H4 (cell line): Measurements from ENCODE around the gene CARD9. TPM values are rescaled to one million over a fixed set of nuclear protein-coding genes. Genes with fewer than 3 reads are reported as not detected.

Experiments used
- DNase-seq: peaks from one replicate; pipeline ENCODE4 v3.0.0-alpha.2; 2015; ENCODE audit warnings: low spot score
- total RNA-seq: library from RNA; depleted of rRNA; stranded (reverse); fragments of >200 nt; shearing (Covaris generic); gene quantifications from 2 replicates; pipeline ENCODE4 v1.2.3, GENCODE V29; 2014

The CARD9 gene
- total RNA-seq, 1 experiment from 2014 or later = 0.17 TPM

DNA sequence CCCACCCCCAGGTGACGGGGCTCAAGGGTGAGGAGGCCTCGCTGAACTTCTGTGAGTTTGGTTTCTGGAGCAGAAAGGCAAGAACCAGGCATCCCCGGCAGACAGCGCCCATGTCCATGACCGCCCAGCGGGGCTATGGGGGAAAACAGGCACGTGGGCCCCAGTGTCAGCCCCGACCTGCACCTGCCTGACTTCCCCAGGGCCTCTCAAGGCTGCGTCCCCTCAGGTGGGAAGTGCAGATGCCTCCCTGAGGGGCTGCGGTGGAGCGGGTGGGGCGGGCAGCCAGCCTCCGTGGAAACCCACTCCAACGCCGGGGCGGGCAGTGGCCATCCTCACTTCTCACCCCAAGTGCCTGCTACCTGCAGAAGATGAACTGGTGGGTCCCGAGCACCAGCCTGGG lies 6.9 kb upstream of the CARD9 start:
- no peak for DNase-seq

DNA sequence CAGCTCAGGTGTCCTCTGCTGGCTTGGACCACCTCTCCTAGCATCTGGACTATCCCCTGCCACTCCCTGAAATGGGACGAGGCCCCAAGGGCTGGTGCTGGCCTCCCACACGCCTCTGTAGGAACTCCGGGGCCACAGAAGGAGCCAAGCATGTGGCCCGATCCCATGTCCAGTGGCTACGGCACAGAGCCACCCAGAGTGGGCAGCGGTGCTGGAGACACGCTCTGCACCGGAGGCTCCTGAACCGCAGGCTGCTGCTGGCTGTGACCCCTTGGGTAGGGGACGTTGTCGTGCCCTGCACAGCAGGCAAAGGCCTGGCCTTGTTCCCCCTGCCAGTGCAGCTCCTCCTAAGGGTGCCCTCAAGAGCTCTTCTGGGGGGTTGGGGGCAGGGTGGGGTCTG lies 6.4 kb upstream of the CARD9 start:
- no peak for DNase-seq

DNA sequence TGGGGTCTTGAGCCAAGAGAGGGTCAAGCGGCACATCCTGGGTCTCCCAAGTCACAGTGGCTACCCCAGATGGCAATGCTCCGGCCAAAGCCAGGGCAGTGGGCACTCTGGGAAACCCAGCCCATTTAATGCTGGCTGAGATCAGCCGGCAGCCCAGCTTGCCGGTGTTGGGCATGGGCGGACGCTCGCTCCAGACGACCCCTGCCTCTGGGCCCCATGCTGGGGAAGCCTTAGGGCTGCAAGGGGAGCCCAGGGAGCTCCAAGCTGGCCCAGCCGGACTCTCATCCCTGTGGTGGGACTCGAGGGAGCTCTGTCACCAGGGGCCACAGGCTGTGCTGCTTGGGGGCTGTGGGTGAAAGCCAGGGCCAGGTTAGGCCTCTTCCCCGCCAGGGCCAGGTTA lies 5.9 kb upstream of the CARD9 start:
- no peak for DNase-seq

DNA sequence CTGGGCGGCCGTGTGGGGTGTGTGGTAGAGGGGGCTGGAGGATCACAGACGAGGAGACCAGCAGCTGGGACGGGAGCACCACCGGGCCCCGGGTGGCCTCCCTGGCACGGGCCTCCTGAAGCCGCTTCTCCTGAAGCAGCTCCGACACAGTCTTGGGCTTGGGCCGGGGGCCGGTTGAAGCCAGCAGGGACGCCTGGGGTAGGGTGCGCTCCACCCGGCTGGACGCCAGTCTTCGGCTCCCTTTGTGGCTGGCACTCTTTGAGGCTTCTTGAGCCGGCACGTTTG lies 5.5 kb upstream of the CARD9 start:
- DNase-seq = no peak

DNA sequence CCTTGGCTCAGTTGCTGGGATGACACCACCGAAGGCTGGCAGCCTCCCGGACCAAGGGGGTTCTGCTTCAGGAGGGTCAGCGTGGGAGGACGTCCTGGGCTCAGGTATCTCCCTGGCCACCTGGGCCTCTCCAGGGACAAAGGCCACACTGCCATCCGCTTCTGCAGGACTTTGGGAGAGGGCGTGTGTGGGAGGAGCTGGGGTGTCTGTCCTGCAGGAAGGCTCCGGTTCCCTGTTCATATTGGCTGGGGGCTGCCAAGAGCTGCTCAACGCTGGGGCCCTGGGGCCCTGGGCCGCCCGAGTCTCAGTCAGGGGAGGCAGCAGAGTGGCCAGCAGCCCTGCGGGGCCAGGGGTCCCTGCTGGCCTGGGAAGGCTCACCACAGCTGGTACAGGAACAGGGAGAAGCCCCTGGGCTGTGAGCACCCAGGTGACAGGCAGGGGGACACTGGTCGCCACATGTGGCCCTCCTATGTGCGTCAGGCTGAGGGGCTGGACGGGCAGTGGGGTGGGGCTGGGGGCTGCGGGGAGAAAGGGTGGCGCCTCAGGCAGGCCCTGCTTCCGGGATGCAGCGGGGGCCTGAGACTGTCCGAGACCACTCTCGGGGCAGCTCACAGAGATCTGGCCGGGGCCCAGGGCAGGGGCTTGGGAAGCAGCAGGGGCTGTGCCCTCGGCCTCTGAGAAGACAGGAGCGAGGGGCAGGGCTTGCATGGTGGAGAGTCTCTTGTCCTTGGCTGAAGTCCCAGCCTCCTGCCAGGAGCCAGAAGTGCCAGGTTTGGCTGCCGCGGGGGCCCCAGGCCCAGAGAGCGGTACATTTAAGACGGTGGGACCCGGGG lies 4.9 kb upstream of the CARD9 start:
- no peak for DNase-seq

DNA sequence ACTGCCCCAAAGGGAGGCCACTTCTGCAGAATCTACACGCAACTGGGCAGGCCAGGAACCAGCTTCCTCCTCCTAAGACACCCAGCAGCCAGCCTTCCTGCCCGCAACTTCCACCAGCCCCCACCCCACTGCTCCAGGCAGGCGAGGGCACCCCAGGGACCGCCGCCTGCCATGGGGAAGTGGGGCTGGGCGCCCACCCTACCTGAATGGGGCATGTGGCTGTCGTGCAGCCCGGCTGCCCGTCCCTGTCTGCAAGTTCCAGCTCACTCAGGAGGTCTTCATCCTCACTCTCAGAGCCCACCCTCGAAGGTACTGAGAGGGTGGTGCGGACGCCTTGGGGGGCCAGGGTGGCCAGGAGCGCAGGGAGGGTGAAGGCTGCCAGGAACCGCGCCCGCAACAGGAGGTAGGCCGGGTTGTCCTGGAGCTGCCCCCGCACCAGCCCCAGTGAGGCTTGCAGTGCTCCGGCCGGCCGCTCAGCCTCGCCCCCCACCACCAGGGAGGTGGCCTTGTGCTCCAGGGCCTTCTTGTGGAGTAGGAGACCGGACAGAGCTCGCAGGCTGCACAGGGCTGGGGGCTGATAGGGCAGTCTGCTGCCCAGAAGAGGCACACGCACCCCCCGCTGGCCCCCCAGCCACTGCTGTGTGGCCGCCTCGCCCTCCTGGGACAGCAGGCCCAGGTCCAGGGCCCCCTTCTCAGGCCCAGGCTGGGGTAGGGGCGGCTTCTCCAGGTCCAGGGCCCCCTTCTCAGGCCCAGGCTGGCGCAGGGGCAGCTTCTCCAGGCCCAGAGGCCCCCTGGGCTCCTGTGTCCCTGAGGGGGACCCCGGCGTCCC lies 4.1 kb upstream of the CARD9 start:
- no peak for DNase-seq

DNA sequence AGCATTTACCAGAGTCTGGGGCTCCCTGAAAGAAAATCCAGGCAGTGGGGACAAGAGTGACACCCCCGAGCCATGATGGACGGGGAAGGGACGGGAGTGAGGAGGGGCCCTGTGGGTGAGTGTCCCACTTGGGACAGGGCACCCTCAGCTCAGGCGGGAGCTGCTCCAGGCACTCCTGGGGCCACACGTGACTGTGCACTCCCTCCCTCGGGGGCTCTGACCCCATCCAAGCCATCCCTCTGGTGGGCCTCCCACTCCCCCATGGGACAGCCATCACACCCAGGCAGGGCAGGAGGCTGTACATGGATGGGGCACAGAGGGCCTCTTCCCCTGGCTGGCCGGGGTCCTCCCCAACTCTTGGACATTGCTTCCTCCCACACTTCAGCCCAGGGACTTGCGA lies 3.0 kb upstream of the CARD9 start:
- DNase-seq = no peak

DNA sequence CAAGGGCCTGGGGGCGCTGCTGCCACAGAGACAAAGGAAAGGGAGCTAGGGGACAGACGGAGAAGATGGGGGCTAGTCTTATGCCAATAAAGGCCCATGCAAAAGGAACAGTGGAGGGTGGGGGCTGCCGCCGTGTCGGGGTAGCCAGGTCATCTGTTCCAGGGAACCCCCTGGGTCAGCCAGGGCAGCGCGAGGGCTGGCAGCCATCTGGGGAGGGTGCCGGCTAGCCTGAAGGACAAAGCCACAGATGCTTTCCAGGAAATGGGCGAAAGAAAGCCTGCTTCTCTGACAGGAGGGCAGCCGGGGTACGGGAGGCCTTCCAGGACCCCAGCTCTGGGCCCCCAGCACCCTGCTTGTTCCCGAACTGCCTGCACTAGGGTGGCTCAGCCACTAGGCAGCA lies 1.6 kb upstream of the CARD9 start:
- no peak for DNase-seq

DNA sequence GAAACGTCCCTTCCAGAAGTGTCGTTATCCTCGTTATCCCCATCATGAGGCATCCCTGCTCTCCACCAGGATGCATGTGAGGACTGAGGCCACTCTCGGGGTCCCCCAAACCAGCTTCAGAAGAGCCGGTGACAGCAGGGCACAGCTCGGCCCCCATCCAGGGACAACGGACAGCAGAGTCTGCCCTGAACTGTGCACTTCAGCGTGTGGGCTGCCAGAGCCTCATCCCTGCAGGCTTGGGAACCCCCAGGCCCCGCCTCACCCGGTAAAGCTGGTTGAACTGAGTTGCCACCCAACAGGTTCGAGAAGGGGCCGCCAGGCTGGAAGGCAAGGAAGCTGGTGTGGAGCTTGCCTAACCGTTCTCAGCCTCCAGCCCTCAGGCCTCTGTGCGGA lies 710 bp upstream of the CARD9 start:
- DNase-seq = no peak

DNA sequence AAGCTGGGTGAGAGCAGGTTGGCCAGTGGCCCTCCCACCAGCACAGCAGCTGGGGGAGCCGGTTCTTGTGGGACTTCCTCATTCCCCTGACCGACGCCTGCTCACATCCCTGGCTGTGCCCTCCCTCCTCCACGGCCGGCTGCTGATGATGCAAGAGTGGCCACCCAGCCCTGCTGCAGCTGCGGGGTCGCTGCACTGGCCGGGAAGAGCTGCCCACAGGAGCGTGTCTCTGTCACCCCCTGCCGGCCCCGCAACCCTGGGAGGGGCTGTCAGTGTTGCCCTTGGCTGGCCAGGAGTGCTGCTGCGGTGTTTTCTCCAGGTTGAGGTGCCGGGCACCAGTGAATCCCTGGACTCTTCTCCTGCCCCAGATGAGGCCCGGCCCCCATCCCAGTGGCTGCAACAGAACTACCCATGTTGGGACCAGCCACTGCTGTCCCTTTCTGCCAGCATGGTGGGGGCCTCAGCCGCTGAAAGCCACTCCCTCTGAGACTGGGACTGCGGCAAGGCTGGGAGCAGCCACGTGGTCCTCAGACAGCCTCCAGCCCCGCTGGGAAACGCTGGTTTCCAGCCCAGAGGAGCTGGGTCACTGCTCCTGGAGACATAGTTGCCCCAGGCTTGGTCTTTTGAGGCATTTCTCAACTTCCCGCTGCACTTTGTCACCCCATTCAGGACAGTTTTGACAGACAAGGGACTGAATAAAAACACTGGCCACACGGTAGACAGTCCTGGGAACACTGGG lies 739 bp downstream of the CARD9 start:
- DNase-seq = peak; percentile 40

DNA sequence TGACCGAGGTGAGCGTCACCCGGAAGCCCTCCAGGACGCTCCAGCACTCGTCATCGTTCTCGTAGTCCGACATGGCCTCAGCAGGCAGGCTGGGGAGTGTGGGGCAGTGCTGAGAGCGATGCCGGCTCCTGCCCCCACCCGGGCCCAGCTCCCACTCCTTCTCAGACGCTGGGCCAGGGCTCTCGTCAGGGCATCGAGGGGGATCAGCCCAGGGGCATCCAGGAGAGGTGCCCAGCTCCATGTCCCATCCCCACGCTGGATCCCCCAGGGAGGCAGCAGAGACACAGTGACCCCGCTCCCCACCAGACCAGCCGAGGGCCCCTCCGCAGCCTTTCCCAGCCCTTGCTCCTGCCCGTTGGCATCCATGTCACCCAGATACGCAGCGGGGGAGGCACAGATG lies 1.5 kb downstream of the CARD9 start:
- DNase-seq = no peak

DNA sequence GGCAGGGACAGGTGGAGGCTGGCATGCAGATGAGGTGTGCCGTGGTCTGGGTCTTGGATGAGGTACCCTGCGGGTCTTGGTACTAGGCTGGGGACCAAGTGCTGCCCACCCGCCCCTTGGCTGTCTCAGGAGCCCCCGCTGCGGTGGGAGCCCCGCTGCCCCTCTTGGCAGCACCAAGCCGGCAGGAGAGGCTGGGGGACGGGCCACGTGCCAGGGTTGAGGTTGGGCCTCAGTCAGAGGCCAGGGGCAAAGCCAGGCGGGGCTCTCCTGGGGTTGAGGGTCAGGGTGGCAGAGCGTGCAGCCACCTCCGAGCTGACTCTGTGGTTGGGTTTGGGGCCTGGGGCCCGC lies 2.0 kb downstream of the CARD9 start:
- no peak for DNase-seq

DNA sequence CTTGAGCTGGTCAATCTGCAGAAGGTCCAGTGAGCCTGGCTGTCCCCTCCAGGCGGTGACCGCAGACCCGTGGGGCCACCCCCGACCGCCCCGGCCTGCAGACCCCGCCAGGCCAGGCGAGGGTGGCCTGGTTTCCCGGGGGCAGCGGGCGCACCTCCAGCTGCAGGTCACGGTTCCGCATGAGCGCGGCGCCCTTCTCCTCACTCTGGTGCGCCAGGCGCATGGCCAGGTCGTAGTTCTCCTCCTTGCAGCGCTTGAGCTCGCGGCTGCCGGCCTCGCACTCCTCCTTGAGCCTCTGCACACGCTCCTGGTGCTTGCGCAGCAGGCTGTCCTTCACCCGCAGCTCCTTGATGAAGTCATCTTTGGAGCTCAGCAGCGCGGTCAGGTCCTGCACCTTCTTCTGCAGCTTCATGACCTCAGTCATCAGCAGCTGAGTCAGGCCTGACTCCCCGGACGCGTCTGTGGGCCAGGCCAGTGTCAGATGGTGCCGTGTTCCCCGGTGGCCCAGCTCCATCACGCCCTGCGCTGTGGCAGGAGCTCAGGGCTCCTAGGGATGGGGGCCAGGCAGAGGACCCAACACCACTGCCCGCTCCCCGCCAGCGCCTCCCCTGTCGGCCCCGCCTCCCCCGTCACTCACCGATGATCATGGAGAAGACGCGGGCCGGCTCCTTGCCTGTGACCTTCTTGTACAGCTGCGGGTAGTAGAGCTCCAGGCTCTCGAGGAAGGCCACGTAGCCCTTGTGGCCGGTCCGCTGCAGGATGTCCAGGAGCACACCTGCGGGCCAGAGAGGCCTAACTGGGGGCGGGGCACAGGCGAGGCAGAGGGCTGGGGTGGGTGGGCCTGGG lies 2.6 kb downstream of the CARD9 start:
- DNase-seq = no peak

DNA sequence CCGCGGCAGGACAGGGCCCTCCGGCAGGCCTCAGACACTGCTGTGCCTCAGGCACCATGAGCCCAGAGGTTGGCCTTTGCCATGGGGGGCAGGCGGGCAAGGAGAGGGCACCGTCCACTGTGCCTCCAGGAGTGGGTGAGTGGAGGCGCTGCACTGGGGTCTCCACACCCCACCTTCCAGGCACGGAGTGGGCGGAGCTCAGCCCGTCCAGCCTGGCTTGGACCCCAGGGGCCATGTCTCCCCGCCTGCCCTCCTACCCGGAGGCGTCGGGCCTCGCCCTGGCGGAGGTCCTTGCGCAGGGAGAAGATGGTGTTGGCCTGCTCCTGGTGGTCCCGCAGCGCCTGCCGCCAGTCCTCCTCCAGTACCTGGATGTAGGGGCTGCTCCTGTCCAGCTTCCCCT lies 3.4 kb downstream of the CARD9 start:
- no peak for DNase-seq

DNA sequence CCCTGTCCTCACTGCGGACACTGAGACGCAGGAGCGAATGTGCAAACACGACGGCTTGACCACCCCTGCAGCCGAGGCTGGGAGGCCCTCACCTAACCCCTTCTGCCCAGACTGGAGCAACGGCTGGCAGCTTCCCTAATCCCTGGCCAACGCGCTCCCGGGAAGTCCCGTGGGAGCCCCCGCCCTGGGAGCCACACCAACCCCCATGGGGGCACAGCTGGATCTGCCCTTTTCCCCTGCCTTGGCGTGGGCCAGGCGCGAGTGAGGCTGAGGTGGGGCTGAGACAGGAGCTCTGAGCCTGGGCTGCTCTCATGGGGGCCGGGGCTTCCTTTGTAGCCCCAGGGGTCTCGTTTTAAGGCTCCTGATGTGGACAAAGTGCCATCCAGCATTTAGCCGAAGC lies 5.3 kb downstream of the CARD9 start:
- no peak for DNase-seq

DNA sequence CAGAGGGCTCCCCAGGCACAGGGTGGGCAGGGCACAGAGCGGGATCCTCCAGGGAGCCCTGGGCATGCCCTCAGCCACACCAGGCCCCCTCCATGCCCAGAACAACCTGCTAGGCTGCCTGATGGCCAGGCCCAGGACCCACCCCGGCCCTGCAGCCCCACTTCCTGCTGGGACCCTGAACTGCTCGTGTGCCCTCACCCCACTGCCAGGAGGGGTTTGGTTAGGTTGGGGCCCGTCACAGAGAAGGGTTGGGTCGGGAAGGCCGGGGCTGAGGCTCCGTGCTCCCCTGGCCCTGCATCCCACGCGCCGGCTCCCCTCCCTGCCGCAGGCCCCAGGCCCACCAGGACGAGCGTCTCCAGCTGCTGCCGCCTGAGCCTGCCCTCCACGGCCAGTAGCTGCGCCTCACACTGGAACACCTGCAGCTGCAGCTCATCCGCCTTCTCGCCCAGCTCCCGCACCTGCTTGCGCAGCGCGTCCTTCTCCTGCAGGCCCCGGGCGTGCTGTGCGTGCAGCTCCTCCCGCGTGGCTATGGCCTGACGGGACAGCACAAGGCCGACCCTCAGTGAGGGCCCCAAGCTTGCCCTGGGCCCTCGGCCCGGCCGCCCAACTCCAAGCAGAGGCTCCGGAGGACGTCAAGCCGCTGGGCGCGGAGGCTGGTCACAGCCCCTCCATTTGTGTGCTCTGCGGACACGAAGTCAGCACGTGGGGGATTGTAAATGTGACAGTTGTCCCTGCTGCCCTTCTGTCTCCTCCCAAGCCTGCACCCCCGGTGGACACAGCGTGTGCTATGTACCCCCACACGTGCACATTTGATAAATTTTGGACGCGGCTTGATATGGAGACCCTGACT lies 5.9 kb downstream of the CARD9 start:
- no peak for DNase-seq

DNA sequence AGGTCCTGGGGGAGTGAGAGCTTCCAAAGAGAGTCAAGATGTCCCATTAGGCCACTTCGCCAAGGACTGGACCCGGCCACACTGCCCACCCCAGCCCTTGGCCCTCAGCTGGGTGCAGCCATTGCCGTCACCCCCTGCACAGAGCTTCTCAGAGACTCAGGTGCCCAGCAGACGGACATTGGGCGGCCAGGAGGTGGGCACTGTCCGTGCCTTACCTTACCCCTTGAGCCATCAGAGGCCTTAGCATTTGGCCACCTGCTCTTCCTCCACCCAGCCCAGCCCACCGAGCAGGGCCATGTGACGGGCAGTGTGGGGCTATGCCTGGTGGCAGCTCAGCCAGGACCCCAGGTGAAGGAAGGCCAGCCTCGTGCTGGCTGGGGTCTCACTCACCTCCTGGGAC lies 6.6 kb downstream of the CARD9 start:
- no peak for DNase-seq

DNA sequence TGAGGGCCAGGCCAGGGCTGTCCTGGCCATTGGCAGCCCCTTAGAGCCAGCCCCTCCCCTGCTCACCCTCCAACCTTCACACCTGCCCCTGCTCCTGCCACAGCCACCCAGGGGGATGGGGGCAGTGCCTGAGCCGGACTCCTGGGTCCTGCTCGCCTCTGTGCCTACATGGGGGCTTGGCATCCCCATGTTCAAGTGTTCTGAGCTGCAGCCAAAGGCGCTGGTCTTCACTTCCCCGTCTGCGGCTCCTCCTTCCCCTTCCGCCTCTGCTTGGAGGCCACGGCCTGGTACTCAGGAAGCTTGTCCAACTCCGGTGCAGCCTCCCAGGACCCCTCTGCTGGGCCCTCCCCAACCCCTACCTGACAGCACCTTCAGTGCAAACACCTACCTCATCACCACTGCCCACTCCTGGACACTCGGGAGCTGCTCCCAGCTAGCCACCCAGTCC lies 7.7 kb downstream of the CARD9 start:
- no peak for DNase-seq

DNA sequence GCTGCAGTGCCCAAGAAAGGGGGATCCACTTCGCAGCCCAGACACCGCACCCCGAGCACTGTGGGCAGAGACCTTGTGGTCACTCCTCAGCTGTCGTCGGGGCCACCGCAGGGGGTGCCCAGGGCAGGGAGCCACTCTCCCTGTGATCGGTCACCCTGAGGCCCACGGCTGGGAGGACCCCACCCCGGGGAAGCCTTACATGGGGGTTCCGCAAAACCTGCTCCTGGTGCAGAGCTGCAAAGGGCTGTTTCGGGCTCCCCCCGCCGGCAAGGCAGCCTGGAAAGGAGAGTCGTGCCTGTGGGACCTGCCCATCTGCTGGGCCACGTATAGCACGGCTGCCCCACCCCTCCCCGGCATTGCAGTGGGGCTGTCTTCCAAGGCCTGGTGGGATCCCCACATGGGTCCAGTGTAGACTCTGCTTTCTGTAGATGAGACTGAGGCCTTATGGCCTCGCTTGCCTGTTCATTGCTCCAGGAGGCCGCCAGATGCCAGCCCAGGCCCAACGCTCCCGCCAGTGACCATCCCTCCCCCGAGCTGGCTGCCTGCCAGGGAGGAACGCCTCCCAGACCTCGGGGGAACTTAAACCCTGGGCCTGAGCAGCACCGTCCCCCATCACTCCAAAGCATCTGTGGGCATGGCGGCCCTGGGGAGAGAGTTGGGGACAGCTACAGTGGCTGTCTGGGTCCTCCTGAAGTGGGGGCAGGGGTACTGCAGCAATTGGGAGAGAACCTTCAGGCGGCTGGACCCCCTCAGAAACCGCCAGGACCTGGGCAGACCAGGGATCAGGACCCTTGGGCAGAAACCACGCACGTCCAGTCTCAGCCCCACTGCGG lies 8.3 kb downstream of the CARD9 start:
- no peak for DNase-seq
